NCI-H460 (cell line): ENCODE data around the gene DAB1. TPM values are rescaled to one million over a fixed set of nuclear protein-coding genes. Genes with fewer than 3 reads are reported as not detected.

ENCODE experiments used
- DNase-seq: peaks from one replicate; pipeline ENCODE4 v3.0.0-alpha.2; 2016; ENCODE audit warnings: low read depth; ENCODE audit errors: extremely low read depth
- polyA plus RNA-seq: library from polyadenylated mRNA; depleted of rRNA; stranded (reverse); fragments of >200 nt; gene quantifications from 2 replicates; pipeline ENCODE4 v1.2.3, GENCODE V29; 2014; cell fraction: nucleus; rRNA removed
- total RNA-seq: library from RNA; depleted of rRNA; stranded (reverse); fragments of >200 nt; shearing (Covaris generic); gene quantifications from 2 replicates; pipeline ENCODE4 v1.2.3, GENCODE V29; 2014; rRNA removed

DAB1 gene
- 0.17 and 0.45 TPM in 2 replicates for total RNA-seq
- polyA plus RNA-seq = 0.32 and 0.33 TPM in 2 replicates

- no peak for DNase-seq
Observed at GRCh38 chr1:57423656-57424211, at the start of gene DAB1. DAB1 (minus strand) TSS chr1:57424060; CDS start chr1:57291030, 133,030 bp downstream.

GRCh38 chr1:57473448-57473847 lies 49.6 kb upstream of the DAB1 start:
- no peak for DNase-seq

- DNase-seq = no peak
Observed at GRCh38 chr1:57471995-57472394, 48.1 kb upstream of the DAB1 start.

- DNase-seq = no peak
Observed at GRCh38 chr1:57470036-57470435, 46.2 kb upstream of the DAB1 start.

- DNase-seq = no peak
Observed at GRCh38 chr1:57468641-57469523, 45.0 kb upstream of the DAB1 start.

- DNase-seq = no peak
Observed at GRCh38 chr1:57467830-57468229, 44.0 kb upstream of the DAB1 start.

- DNase-seq = no peak
Observed at GRCh38 chr1:57464756-57465155, 40.9 kb upstream of the DAB1 start.

- DNase-seq = no peak
Observed at GRCh38 chr1:57463343-57463742, 39.5 kb upstream of the DAB1 start.

GRCh38 chr1:57461405-57461804 lies 37.5 kb upstream of the DAB1 start:
- DNase-seq = no peak

GRCh38 chr1:57451516-57451915 lies 27.7 kb upstream of the DAB1 start:
- DNase-seq = no peak

- DNase-seq = no peak
Observed at GRCh38 chr1:57450981-57451380, 27.1 kb upstream of the DAB1 start.

GRCh38 chr1:57447551-57447950 lies 23.7 kb upstream of the DAB1 start:
- no peak for DNase-seq

- no peak for DNase-seq
Observed at GRCh38 chr1:57443004-57443403, 19.1 kb upstream of the DAB1 start.

- DNase-seq = no peak
Observed at GRCh38 chr1:57440096-57440495, 16.2 kb upstream of the DAB1 start.

- no peak for DNase-seq
Observed at GRCh38 chr1:57431400-57431799, 7.5 kb upstream of the DAB1 start.

- peak; percentile 38 for DNase-seq
Observed at GRCh38 chr1:57424231-57425027, 569 bp upstream of the DAB1 start.

- no peak for DNase-seq
Observed at GRCh38 chr1:57423135-57423655, 665 bp downstream of the DAB1 start.

- no peak for DNase-seq
Observed at GRCh38 chr1:57422271-57423134, 1.4 kb downstream of the DAB1 start.

- DNase-seq = no peak
Observed at GRCh38 chr1:57421806-57422205, 2.1 kb downstream of the DAB1 start.
